ENCODE results near the gene CD8B2. TPM values are rescaled to one million over a fixed set of nuclear protein-coding genes. Genes with fewer than 3 reads are reported as not detected.
A peak's percentile ranks its signal among the peaks of the same experiment; 100 is the strongest.
"Not testable (repeated sequence)": the region's sequence is repeated elsewhere in the genome, so short reads cannot be mapped to it uniquely, and the experiment has no call there.

The CD8B2 gene
- total RNA-seq, 1 experiment from 2014 or later, result 0.14 TPM

GRCh38 chr2:106470658-106471057 is 16.5 kb upstream of the CD8B2 start:
- H3K9me3 ChIP-seq; H3K4me3 ChIP-seq (ENCODE audit: low read depth, low read length); H3K36me3 Mint-ChIP-seq (ENCODE audit: insufficient read depth, unreplicated experiment); intact Hi-C loops (cut with micrococcal nuclease; ENCODE audit: unreplicated experiment); H3K36me3 ChIP-seq (ENCODE audit: control insufficient read depth, insufficient read depth, low read length); CTCF ChIA-PET; H3K27ac Mint-ChIP-seq (ENCODE audit: unreplicated experiment); H3K9me3 Mint-ChIP-seq (ENCODE audit: unreplicated experiment); H3K27me3 Mint-ChIP-seq (ENCODE audit: insufficient read depth, unreplicated experiment); H3K4me1 ChIP-seq; H3K4me1 Mint-ChIP-seq (ENCODE audit: low read depth, unreplicated experiment); BruUV-seq (replicated peaks); H3K4me3 Mint-ChIP-seq (ENCODE audit: unreplicated experiment); H3K27me3 ChIP-seq (replicated peaks; ENCODE audit: control insufficient read depth, insufficient read depth, low read length); POLR2A ChIA-PET: not testable (repeated sequence)
- peak; percentile 60 to 63 for DNase-seq
- TF ChIP-seq CTCF (IDR thresholded peaks at IDR 0.05; ENCODE audit: insufficient read depth in 1 of 2, low read depth in 1 of 2, low read length in 1 of 2, severe bottlenecking in 1 of 2, unreplicated experiment in 1 of 2), result peak in 1 of 2 experiments; percentile 27

GRCh38 chr2:106477647-106478046 is 9.5 kb upstream of the CD8B2 start:
- H3K4me1 ChIP-seq; H3K27me3 Mint-ChIP-seq (ENCODE audit: insufficient read depth, unreplicated experiment); H3K4me1 Mint-ChIP-seq (ENCODE audit: low read depth, unreplicated experiment); intact Hi-C loops (cut with micrococcal nuclease; ENCODE audit: unreplicated experiment); H3K27me3 ChIP-seq (replicated peaks; ENCODE audit: control insufficient read depth, insufficient read depth, low read length); H3K4me3 Mint-ChIP-seq (ENCODE audit: unreplicated experiment); H3K36me3 Mint-ChIP-seq (ENCODE audit: insufficient read depth, unreplicated experiment); H3K4me3 ChIP-seq (ENCODE audit: low read depth, low read length); CTCF ChIA-PET; H3K9me3 ChIP-seq; H3K9me3 Mint-ChIP-seq (ENCODE audit: unreplicated experiment); H3K36me3 ChIP-seq (ENCODE audit: control insufficient read depth, insufficient read depth, low read length); DNase-seq; POLR2A ChIA-PET; H3K27ac Mint-ChIP-seq (ENCODE audit: unreplicated experiment); BruUV-seq (replicated peaks): not testable (repeated sequence)

GRCh38 chr2:106479563-106479962 is 7.6 kb upstream of the CD8B2 start:
- H3K27ac Mint-ChIP-seq (ENCODE audit: unreplicated experiment); POLR2A ChIA-PET; H3K4me3 Mint-ChIP-seq (ENCODE audit: unreplicated experiment); H3K4me3 ChIP-seq (ENCODE audit: low read depth, low read length); H3K27me3 ChIP-seq (replicated peaks; ENCODE audit: control insufficient read depth, insufficient read depth, low read length); H3K4me1 ChIP-seq; H3K9me3 ChIP-seq; H3K36me3 ChIP-seq (ENCODE audit: control insufficient read depth, insufficient read depth, low read length); DNase-seq; BruUV-seq (replicated peaks); H3K36me3 Mint-ChIP-seq (ENCODE audit: insufficient read depth, unreplicated experiment); H3K27me3 Mint-ChIP-seq (ENCODE audit: insufficient read depth, unreplicated experiment); intact Hi-C loops (cut with micrococcal nuclease; ENCODE audit: unreplicated experiment); H3K4me1 Mint-ChIP-seq (ENCODE audit: low read depth, unreplicated experiment); H3K9me3 Mint-ChIP-seq (ENCODE audit: unreplicated experiment); CTCF ChIA-PET: not testable (repeated sequence)

GRCh38 chr2:106487386-106488191 is 425 bp downstream of the CD8B2 start:
- DNase-seq; POLR2A ChIA-PET; H3K36me3 ChIP-seq (ENCODE audit: control insufficient read depth, insufficient read depth, low read length); H3K27ac Mint-ChIP-seq (ENCODE audit: unreplicated experiment); BruUV-seq (replicated peaks); CTCF ChIA-PET; H3K36me3 Mint-ChIP-seq (ENCODE audit: insufficient read depth, unreplicated experiment); H3K9me3 Mint-ChIP-seq (ENCODE audit: unreplicated experiment); H3K9me3 ChIP-seq; intact Hi-C loops (cut with micrococcal nuclease; ENCODE audit: unreplicated experiment); H3K4me1 Mint-ChIP-seq (ENCODE audit: low read depth, unreplicated experiment); H3K4me3 Mint-ChIP-seq (ENCODE audit: unreplicated experiment); H3K27me3 ChIP-seq (replicated peaks; ENCODE audit: control insufficient read depth, insufficient read depth, low read length); H3K4me3 ChIP-seq (ENCODE audit: low read depth, low read length); H3K27me3 Mint-ChIP-seq (ENCODE audit: insufficient read depth, unreplicated experiment); H3K4me1 ChIP-seq: not testable (repeated sequence)

- H3K9me3 Mint-ChIP-seq (ENCODE audit: unreplicated experiment); POLR2A ChIA-PET; H3K36me3 ChIP-seq (ENCODE audit: control insufficient read depth, insufficient read depth, low read length); H3K36me3 Mint-ChIP-seq (ENCODE audit: insufficient read depth, unreplicated experiment); H3K27me3 Mint-ChIP-seq (ENCODE audit: insufficient read depth, unreplicated experiment); BruUV-seq (replicated peaks); H3K4me3 ChIP-seq (ENCODE audit: low read depth, low read length); intact Hi-C loops (cut with micrococcal nuclease; ENCODE audit: unreplicated experiment); H3K27me3 ChIP-seq (replicated peaks; ENCODE audit: control insufficient read depth, insufficient read depth, low read length); H3K4me3 Mint-ChIP-seq (ENCODE audit: unreplicated experiment); H3K4me1 Mint-ChIP-seq (ENCODE audit: low read depth, unreplicated experiment); CTCF ChIA-PET; H3K9me3 ChIP-seq; H3K27ac Mint-ChIP-seq (ENCODE audit: unreplicated experiment); H3K4me1 ChIP-seq; DNase-seq: not testable (repeated sequence)
Observed at GRCh38 chr2:106489701-106490100, 2.5 kb downstream of the CD8B2 start.

GRCh38 chr2:106492399-106492798 is 5.2 kb downstream of the CD8B2 start:
- not testable (repeated sequence) for BruUV-seq (replicated peaks); H3K4me1 Mint-ChIP-seq (ENCODE audit: low read depth, unreplicated experiment)

More at GRCh38 chr2:106492399-106492798, 5.2 kb downstream of the CD8B2 start:
- H3K36me3 Mint-ChIP-seq (ENCODE audit: insufficient read depth, unreplicated experiment); H3K27ac Mint-ChIP-seq (ENCODE audit: unreplicated experiment); H3K4me1 ChIP-seq; intact Hi-C loops (cut with micrococcal nuclease; ENCODE audit: unreplicated experiment); DNase-seq; H3K9me3 ChIP-seq; H3K4me3 ChIP-seq (ENCODE audit: low read depth, low read length); H3K27me3 ChIP-seq (replicated peaks; ENCODE audit: control insufficient read depth, insufficient read depth, low read length); POLR2A ChIA-PET; H3K36me3 ChIP-seq (ENCODE audit: control insufficient read depth, insufficient read depth, low read length); CTCF ChIA-PET; H3K4me3 Mint-ChIP-seq (ENCODE audit: unreplicated experiment); H3K27me3 Mint-ChIP-seq (ENCODE audit: insufficient read depth, unreplicated experiment); H3K9me3 Mint-ChIP-seq (ENCODE audit: unreplicated experiment): not testable (repeated sequence)
